Mucosa of descending colon (tissue), 3 donors: Measurements from ENCODE around the gene SULT1A2. TPM values are rescaled to one million over a fixed set of nuclear protein-coding genes. Genes with fewer than 3 reads are reported as not detected.
"Not testable (repeated sequence)": the region's sequence is repeated elsewhere in the genome, so short reads cannot be mapped to it uniquely, and the experiment has no call there.

ENCODE experiments used
- ATAC-seq: fragments of 200-7000 bp; cut with Tn5 transposase; one replicate; pipeline ENCODE4 v1.9.1; 2020; ENCODE audit warnings: mild to moderate bottlenecking, moderate library complexity
- DNase-seq, 3 donors: peaks; one replicate each; pipeline ENCODE4 v3.0.0-alpha.2; 2020
- H3K36me3 ChIP-seq: fragments of 200-600 bp; one replicate; pipeline ENCODE4 v1.8.0; 2021; ENCODE audit warnings: low read depth, mild to moderate bottlenecking
- H3K4me1 ChIP-seq: fragments of 200-600 bp; one replicate; pipeline ENCODE4 v1.8.0; 2021; ENCODE audit warnings: low read depth, mild to moderate bottlenecking
- H3K4me3 ChIP-seq: fragments of 200-600 bp; one replicate; pipeline ENCODE4 v1.8.0; 2021; ENCODE audit warnings: mild to moderate bottlenecking
- H3K9me3 ChIP-seq: fragments of 200-600 bp; one replicate; pipeline ENCODE4 v1.8.0; 2021; ENCODE audit warnings: mild to moderate bottlenecking
- intact Hi-C, 2 donors: fragments of 100-400 bp; cut with DNase I in 1 of 2; cut with micrococcal nuclease in 1 of 2; formaldehyde crosslinking; loops; one replicate each; pipeline versions ENCODE4 v1.11.0 to v1.11.1; 2022; cut with DNase I, micrococcal nuclease
- total RNA-seq, 3 donors: library from RNA; stranded (reverse); fragmentation: NEBNext Ultra II Directional in 2 of 3; extraction: Animal tissue kit (Norgen Biotek cat#: 25700) in 2 of 3; gene quantifications; one replicate each; pipeline versions ENCODE4 v1.2.1 to v1.2.4, GENCODE V29; 2021 to 2023
- TF ChIP-seq, protein P1 (sequence below): fragments of 200-600 bp; IDR thresholded peaks from one replicate; pipeline ENCODE4 v1.8.0; 2022; ENCODE audit warnings: antibody characterized with exemption, mild to moderate bottlenecking
- donor health status: DM: no; HTN: no; CAD: no; lungs with moderate emphysema.
- donor health status: DM: no; HTN: no; CAD: no.
- donor health status: DM: no; HTN: yes; CAD: no.

SULT1A2 gene
- total RNA-seq, 3 donors from 2014 or later = 17.2 to 46.8 (median 44.3) TPM

GRCh38 chr16:28554634-28555423, 42.0 kb downstream of the SULT1A2 start:
- Histone ChIP-seq H3K4me1 (peaks cover 22% of the 10 kb centered on the region), H3K9me3 (no peaks in the 10 kb centered on the region), H3K36me3 (no peaks in the 10 kb centered on the region), H3K4me3 (no peak overlapping the region)
- intact Hi-C loops = no loop called here
- no peak for ATAC-seq
- DNase-seq = no peak
- TF ChIP-seq, protein P1, sequence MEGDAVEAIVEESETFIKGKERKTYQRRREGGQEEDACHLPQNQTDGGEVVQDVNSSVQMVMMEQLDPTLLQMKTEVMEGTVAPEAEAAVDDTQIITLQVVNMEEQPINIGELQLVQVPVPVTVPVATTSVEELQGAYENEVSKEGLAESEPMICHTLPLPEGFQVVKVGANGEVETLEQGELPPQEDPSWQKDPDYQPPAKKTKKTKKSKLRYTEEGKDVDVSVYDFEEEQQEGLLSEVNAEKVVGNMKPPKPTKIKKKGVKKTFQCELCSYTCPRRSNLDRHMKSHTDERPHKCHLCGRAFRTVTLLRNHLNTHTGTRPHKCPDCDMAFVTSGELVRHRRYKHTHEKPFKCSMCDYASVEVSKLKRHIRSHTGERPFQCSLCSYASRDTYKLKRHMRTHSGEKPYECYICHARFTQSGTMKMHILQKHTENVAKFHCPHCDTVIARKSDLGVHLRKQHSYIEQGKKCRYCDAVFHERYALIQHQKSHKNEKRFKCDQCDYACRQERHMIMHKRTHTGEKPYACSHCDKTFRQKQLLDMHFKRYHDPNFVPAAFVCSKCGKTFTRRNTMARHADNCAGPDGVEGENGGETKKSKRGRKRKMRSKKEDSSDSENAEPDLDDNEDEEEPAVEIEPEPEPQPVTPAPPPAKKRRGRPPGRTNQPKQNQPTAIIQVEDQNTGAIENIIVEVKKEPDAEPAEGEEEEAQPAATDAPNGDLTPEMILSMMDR = no peak

- DNase-seq (peak; percentile 93 to 95 (median 93)), ATAC-seq (peak; percentile 98)
- H3K9me3 ChIP-seq = no peaks in the 10 kb centered on the region
- peak within 1 kb of the TSS; percentile 44 for H3K4me3 ChIP-seq
- TF ChIP-seq, protein P1 = peak; percentile 16
- intact Hi-C loops = no loop called here
- peaks cover 22% of the 10 kb centered on the region for H3K4me1 ChIP-seq
- no peaks in the 10 kb centered on the region for H3K36me3 ChIP-seq
These were observed 42.8 kb downstream of the SULT1A2 start, which contains the start of gene SGF29 for GRCh38 chr16:28553776-28554633. Gene SGF29 (plus strand): TSS chr16:28553920. CDS start chr16:28581070, 27,150 bp downstream.

DNA sequence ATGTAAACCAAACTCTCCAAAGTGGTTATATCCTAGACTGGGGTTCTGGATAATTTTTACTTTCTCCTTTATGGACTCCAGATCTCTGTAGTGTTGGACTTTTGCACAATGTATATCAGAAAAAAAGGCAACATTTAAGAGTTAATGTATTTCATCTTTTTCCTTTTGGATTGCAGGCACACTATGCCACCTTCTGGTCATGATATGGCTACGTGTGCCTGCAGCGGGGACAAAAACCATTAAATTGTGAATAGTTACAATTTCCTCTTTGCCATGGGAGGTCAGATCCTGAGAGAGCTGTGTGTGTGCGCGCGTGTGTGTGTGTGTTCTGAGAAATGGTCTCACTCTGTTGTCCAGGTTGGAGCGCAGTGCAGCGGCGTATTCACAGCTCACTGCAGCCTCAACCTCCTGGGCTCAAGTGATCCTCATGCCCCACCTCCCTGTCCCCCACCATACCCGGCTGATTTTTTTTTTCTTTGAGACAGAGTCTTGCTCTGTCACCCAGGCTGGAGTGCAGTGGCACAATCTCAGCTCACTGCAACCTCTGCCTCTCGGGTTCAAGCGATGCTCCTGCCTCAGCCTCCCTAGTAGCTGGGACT, 47.5 kb downstream of the SULT1A2 start:
- H3K4me1 ChIP-seq = peaks cover 7% of the 10 kb centered on the region
- TF ChIP-seq, protein P1 = no peak
- no peaks in the 10 kb centered on the region for H3K36me3 ChIP-seq
- peak; percentile 41 for ATAC-seq
- H3K4me3 ChIP-seq = no peak overlapping the region
- H3K9me3 ChIP-seq = no peaks in the 10 kb centered on the region
- intact Hi-C loops = no loop called here
- DNase-seq = peak in 1 of 3 donors; percentile 45

DNA sequence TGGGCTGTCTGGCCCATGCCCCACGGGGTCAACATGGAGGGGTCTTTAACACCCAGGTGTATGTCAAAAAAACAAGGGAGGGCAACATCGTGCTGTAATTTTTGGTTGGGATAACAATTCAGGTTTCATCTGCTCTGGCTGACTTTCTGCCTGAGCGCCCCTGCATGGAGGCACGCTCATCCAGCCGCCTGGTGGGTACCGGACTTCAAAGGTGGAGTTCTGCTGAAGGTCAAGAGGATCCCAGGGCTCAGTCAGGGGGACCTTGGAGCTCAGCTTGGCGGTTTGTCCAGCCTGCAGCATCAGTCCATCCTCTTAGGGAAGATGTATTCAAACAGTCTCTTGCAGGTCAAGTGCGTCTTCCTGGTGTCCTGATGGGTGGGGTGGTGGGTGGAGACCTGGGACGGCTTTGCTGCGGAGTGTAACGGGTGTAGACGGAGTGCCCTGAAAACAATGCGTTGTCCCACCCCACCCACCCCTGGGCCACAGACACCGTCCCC, 48.5 kb downstream of the SULT1A2 start:
- TF ChIP-seq, protein P1 = no peak
- DNase-seq = peak in 1 of 3 donors; percentile 48
- no peak for ATAC-seq
- H3K4me3 ChIP-seq = no peak overlapping the region
- no peaks in the 10 kb centered on the region for H3K36me3 ChIP-seq
- H3K9me3 ChIP-seq = no peaks in the 10 kb centered on the region
- H3K4me1 ChIP-seq = peaks cover 1% of the 10 kb centered on the region
- intact Hi-C loops = no loop called here

- Histone ChIP-seq H3K36me3 (no peaks in the 10 kb centered on the region), H3K4me1 (peaks cover 11% of the 10 kb centered on the region), H3K9me3 (no peaks in the 10 kb centered on the region), H3K4me3 (no peak overlapping the region)
- TF ChIP-seq, protein P1 = no peak
- DNase-seq = no peak
- ATAC-seq = no peak
- intact Hi-C loops = no loop called here
These were observed 50.2 kb downstream of the SULT1A2 start for GRCh38 chr16:28546626-28547025.

DNA sequence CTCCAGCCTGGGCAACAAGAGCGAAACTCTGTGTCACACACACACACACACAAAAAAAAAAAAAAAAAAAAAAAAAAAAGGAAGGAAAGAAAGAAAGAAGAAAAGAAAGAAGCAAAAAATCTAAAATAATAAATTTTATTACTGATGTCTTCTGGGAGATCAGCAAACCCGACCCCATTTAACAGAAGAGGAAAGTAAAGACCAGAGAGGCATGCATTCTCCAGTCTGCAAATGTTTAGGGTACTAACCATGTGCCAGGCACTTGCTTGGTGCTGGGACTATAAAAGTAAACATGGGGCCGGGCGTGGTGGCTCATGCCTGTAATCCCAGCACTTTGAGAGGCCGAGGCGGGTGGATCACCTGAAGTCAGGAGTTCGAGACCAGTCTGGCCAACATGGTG, 50.9 kb downstream of the SULT1A2 start:
- H3K9me3 ChIP-seq, ATAC-seq, H3K4me3 ChIP-seq, intact Hi-C loops, H3K36me3 ChIP-seq, DNase-seq: not testable (repeated sequence)
- H3K4me1 ChIP-seq = peaks cover 14% of the 10 kb centered on the region
